GM18502 (cell line): ENCODE measurements around the gene CCR3.

Experiments
- ATAC-seq: cut with Tn5 transposase; IDR thresholded peaks from one replicate; pipeline ENCODE4 v1.9.1; 2021; ENCODE audit warnings: mild to moderate bottlenecking; ENCODE audit not compliant: unreplicated experiment, poor library complexity

The CCR3 gene

DNA sequence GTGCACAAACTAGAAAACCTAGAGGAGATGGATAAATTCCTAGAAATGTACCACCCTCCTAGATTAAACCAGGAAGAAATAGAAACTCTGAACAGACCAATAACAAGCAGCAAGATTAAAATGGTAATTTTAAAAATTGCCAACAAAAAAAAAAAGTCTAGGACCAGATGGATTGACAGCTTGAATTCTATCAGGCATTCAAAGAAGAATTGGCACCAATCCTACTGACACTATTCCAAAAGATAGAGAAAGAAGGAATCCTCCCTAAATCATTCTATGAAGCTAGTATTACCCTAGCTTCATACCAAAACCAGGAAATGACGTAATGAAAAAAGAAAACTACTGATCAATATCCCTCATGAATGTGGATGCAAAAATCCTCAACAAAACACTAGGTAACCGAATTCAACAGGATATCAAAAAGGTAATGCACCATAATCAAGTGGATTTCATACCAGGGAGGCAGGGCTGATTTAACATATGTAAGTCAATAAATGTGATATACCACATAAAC lies 24.0 kb upstream of the CCR3 start:
- ATAC-seq, result no peak

GRCh38 chr3:46221391-46221790 lies 20.9 kb upstream of the CCR3 start:
- no peak for ATAC-seq

- ATAC-seq, result no peak
Measured at GRCh38 chr3:46221938-46222337, 20.3 kb upstream of the CCR3 start.

- no peak for ATAC-seq
Measured at GRCh38 chr3:46222435-46223161, 19.7 kb upstream of the CCR3 start.

DNA sequence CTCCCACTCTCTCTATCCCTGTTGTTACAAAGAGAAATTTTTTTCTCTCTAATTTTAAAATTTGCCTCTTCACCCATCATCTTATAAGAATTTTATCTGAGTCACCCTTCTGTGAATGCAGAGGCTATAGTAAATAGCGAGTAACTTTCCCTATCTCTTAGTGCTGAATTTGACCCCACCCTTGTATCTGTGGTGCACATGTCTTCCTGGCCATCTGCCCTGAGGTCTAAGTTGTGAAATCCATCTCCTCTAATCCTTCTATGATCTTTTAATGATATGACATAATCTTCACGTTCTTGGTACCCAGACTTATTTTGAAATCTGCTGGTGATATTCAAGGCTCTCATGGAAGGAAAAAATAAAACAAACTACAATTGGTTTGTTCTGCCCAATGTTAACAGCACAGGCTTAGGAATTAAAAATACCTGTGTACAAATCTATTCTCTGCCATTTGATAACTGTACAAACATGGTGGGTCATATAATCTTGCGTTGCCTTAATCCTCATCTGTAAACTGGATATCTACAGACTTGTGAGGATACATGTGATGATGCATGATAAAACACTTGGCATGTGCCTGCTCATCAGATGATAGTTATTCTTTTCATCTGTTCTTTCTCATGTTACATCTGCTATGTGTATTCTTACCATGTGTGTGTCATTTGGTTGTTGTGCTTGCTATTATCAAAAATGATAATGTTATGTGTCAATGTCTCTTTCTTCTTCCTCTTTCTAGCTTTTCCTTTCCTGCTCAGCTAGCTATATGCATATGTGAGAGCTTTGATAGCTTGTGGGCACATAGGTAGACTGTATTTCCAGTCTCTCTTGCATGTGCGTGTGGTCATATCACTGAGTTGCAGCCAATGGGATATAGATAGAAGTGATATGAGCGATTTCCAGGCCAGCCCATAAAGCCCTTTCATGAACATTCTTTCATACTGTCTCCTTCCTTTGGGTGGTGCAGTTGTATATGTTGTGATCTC lies 13.7 kb upstream of the CCR3 start:
- no peak for ATAC-seq

DNA sequence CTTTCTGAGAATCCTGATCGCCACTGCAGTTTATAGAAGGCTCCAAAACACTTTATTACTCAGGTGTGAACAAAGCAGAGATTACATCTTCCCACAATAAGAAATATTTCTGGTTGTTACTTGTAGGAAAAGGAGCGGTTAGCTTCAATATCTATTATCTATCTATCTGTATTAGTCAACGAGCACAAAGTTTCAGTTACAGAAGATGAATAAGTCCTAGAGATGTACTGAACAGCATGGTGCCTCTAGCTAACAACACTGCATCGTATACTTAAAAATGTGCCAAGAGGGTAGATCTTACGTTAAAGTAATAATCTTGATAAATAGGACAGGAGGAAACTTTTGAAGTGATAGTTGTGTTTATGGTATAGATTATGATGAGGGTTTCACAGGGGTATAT lies 10.9 kb upstream of the CCR3 start:
- no peak for ATAC-seq

DNA sequence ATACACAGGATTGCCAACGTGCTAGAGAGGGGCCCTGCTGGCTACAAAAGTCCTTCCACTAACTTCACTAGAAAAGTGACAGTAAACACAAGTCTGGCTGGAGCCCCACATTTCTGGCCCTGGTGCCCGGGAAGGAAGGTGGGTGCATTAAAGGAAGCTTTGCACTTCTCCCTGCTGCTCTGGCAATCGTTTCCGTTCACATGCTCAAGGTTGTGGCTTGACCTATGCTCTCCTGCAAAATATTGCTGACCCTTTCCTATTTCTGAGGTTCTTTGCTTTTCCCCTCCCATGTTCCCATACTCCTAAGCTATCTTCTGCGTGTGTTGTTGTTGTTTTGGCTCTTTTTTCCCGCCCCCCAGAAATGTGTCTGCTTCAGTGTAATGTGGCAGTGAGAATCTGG lies 9.1 kb upstream of the CCR3 start:
- no peak for ATAC-seq

- no peak for ATAC-seq
Measured at GRCh38 chr3:46235425-46235824, 6.8 kb upstream of the CCR3 start.

DNA sequence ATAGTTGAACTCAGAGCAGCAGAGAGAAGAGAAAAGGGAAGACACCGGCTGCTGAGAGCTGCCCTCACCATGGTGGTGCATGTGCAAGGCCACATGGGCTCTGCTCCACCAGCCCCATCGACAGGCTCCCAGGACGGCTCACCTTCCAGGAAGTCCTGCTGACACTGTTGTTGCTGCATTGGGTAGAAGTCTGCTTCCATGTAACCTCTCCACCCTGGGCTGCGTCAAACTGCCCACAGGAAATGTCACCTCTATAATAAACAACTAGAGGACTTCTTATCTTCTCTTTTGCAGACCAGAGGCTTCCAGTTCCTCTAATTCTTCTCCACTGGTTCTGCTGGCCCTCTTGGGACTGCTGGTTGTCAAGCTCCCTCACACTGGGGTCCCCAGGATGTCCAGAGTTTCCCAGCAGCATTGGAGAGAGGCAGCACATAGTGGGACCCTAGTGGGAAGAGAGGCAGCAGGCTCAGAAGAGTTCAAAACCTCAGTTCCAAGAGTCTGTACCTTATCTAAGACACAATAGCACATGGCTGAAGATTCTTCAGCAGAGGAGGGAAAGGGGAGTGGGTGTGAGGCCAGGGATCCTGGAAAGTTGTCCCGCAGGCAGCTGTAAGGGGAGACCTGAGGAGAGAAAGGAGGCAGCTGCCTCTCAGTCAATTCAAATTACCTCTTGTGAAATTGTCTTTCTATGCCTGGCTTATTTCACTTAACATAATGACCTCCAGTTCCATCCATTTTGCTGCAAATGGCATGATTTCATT lies 5.8 kb upstream of the CCR3 start:
- ATAC-seq, result no peak

DNA sequence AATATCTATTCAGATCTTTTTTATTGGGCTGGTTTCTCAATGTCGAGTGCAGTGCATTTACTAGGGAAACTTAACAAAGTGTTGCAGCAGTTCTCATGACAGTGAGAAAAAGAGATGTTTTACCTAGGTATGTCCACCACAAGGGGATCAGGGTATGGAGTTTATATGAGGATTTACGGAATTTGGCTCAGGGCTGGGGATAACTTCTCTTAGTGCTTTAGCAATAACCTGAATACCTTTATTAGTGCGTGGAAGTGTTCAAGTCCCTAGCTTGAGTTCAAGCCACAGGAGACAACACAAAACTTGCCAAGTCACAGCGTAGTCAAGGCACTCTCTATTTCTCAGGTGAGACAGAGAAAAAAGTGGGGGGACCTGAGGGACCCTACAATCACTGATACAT lies 3.9 kb upstream of the CCR3 start:
- no peak for ATAC-seq

DNA sequence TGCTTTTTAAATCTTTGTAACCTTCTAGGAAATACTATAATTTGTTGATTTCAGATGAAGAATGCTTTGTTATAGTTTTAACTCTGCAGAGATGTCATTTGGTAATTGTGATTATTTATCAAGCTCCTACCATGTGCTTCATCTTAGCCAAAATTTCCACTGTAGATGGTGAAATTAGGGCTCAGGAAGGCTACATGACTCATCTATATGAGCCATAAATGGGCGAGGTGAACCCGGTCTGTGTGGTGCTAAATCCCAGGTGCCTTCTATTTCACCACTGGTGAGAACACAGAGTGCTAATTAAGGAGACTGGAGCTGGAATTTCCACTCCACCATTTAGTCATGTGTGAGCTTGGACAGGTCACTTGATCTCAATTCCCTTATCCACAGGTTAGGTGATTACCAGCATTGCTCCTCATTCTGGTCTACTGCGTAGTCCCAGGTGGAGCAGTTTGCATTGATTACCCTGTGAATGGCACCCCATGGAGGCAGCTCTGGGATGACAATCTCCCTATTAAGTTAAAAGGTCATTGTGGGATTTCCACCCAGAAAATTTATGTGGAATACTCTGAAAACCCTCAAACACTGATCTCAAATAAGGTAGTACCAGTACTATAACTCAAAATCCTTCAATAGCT lies 2.8 kb upstream of the CCR3 start:
- no peak for ATAC-seq

DNA sequence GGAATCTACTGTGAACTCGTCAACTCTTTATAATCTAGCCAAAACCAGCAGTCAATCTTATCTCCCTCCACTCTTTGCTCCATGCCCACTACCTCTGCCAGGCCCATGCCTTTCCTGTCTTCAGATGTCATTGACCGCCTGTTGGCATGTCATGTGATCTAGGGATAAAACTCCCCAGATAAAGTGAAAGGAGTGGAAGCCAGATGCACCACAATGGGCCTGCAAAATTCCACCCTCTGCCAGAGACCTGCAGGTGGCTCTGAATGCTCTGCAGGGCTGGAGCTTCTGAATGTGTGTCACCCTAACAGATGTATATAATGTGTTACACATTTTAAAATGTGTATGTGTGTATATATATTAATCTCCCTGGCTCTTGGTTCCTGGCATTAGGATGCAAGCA lies 2.3 kb upstream of the CCR3 start:
- no peak for ATAC-seq

GRCh38 chr3:46243560-46243959 lies 1.3 kb downstream of the CCR3 start:
- no peak for ATAC-seq

DNA sequence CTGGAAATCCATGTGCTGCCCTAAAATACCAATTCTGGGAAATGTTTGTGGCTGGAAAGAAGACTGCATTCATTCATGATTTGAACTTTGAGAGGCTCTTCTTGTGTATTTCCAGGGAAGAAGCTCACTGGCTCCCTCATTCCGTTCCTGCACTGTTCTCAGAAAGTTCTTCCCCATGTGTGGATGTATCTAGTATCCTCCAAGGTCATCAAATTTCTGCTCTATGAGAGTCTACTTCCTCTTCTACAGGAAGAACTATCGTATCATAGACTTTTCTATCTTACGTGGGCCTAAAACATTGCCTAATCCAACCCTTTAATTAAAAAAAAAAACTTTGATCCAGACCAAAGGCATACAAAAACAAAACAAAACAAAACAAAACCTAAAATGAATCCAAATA lies 2.9 kb downstream of the CCR3 start:
- no peak for ATAC-seq

- ATAC-seq, result no peak
Measured at GRCh38 chr3:46252980-46253379, 10.7 kb downstream of the CCR3 start.

DNA sequence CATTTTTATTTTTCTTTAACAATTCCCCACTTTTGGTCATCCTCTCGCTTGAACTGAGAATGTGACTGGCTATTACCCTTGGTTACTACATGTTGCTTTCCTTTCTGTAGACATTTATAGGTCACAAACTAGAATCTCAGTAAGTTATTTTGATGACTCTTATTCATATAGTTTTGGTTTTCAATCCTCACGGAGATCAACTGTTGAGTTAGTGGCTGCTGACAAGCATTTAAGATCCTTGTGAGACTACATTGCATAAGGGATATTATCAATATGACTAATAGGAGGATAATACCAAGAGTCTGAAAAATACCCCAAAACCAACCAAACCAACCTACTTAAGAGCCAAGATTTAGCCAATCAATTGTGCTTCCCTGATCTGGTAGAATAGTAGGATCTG lies 16.3 kb downstream of the CCR3 start:
- no peak for ATAC-seq

DNA sequence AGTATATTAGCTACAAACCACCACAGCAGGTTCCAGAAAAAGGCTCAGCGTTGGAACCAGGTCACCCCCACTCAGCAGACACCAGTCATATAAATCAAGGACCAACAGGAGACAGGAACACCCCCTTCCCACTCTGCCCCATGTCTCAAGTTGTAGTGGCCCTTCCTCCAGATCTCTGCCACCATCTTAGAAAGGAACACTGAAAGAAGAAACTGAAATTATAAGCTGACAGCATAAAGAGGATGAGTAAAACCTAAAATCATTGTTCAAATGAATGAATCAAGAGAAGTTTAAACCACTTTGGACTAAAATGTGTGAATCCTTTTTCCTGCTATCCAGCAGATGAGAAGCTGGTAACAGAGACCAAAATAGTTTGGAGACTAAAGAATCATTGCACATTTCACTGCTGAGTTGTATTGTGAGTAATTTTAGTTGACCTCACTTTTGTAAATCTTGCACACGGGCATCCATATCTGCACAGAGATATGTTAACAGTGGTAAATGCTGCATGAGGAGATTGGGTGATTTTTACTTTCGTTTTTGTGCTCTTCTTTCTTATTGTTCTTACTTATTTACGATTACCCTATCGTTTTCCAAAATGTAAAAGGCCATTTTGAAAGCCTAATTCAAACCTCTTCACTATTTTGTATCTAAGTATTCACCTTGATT lies 19.8 kb downstream of the CCR3 start:
- no peak for ATAC-seq

- ATAC-seq, result no peak
Measured at GRCh38 chr3:46264002-46264401, 21.7 kb downstream of the CCR3 start.

DNA sequence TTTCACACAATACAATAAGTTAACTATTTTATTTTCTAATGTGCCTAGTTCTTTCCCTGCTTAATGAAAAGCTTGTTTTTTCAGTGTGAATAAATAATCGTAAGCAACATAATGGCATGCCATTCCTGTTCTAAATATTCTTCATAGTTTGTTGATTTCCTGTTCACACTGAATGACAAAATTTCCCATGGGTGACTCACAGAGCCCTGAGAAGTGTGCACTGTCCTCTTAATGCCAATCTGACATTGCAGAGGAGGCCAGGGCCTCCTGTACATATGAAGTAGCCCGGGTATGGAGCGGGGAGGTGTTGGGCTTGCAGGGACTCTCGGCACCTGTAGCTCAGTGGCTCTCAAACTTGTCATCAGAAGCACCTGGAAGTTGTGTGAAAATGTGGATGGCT lies 24.3 kb downstream of the CCR3 start:
- ATAC-seq, result no peak

DNA sequence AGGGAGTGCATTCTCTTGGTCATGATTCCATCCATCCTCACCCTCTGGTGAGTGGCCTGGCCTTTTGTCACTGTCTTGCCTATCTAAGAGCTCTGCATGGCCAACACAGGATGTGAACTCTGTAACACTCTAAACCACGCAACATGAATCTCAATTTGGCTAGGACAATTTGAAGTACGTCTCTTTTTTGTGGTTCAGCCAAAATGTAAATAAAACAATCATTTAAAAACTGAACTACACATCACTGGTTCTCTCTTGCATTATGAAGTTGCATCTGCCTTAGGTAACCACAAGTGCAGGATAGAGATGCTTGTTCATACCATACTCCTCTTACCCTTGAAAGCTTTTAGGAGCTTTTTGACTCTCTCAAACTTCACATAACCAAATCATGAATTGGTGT lies 27.3 kb downstream of the CCR3 start:
- ATAC-seq, result no peak
